HEK293 (cell line): ENCODE data around the gene GPR158.
A peak's percentile ranks its signal among the peaks of the same experiment; 100 is the strongest.

Experiments
- CTCF ChIA-PET: fragments of 350-600 bp; formaldehyde crosslinking; extraction: SDS; loops from one replicate; lab custom pipeline; 2021; ENCODE audit warnings: antibody characterized with exemption; lab: Yijun Ruan, JAX
- POLR2A ChIA-PET: fragments of 300-600 bp; formaldehyde crosslinking; extraction: SDS; loops from one replicate; lab custom pipeline; 2020; ENCODE audit warnings: antibody characterized with exemption, inconsistent platforms; lab: Yijun Ruan, JAX
- H3K27ac ChIP-seq: fragments of 200-500 bp; sonication (Bioruptor generic); 2 replicates; pipeline ENCODE4 v1.5.1; 2014; ENCODE audit warnings: low read depth, low read length, control low read depth, inconsistent platforms; ENCODE audit errors: extremely low read depth
- H3K36me3 ChIP-seq, 2 experiments: fragments of 200-500 bp in 1 of 2; sonication (Bioruptor generic) in 1 of 2; 1 replicate in 1 of 2; 2 replicates in 1 of 2; pipeline ENCODE4 v1.5.1; 2014 to 2017; ENCODE audit warnings: inconsistent platforms in 2 of 2, low read length in 2 of 2; ENCODE audit not compliant: control insufficient read depth in 2 of 2, insufficient read depth in 1 of 2
- H3K4me1 ChIP-seq: fragments of 200-500 bp; sonication (Bioruptor generic); 2 replicates; pipeline ENCODE4 v1.5.1; 2014; ENCODE audit warnings: mild to moderate bottlenecking, low read length, inconsistent platforms; ENCODE audit not compliant: control insufficient read depth, insufficient read depth
- H3K4me3 ChIP-seq: 2 replicates; pipeline ENCODE4 v1.5.1; 2011; ENCODE audit warnings: low read depth, mild to moderate bottlenecking, control low read depth, low read length, moderate library complexity
- H3K9me3 ChIP-seq: fragments of 200-500 bp; sonication (Bioruptor generic); 2 replicates; pipeline ENCODE4 v1.5.1; 2014; ENCODE audit warnings: low read depth, low read length, inconsistent platforms; ENCODE audit not compliant: control insufficient read depth, insufficient read depth
- EGR2 ChIP-seq: fragments of 450-650 bp; formaldehyde crosslinking; IDR thresholded peaks from 2 replicates; pipeline ENCODE4 v1.5.1; 2016; ENCODE audit warnings: low read depth, missing biosample characterization, missing genetic modification characterization
- KLF16 ChIP-seq: fragments of 450-650 bp; formaldehyde crosslinking; IDR thresholded peaks from 2 replicates; pipeline ENCODE4 v1.5.1; 2017; ENCODE audit warnings: missing biosample characterization, missing genetic modification characterization
- OSR2 ChIP-seq: fragments of 450-650 bp; formaldehyde crosslinking; IDR thresholded peaks from 2 replicates; pipeline ENCODE4 v1.5.1; 2016; ENCODE audit warnings: missing biosample characterization, missing genetic modification characterization
- PRDM1 ChIP-seq: fragments of 450-650 bp; formaldehyde crosslinking; IDR thresholded peaks from 2 replicates; pipeline ENCODE4; 2016; ENCODE audit warnings: missing biosample characterization, missing genetic modification characterization
- SCRT1 ChIP-seq: fragments of 450-650 bp; formaldehyde crosslinking; IDR thresholded peaks from 2 replicates; pipeline ENCODE4 v1.5.1; 2016; ENCODE audit warnings: missing biosample characterization, missing genetic modification characterization, borderline replicate concordance
- WT1 ChIP-seq: fragments of 450-650 bp; formaldehyde crosslinking; IDR thresholded peaks from 2 replicates; pipeline ENCODE4 v1.5.1; 2016; ENCODE audit warnings: missing biosample characterization, missing genetic modification characterization
- ZFHX2 ChIP-seq: fragments of 450-650 bp; formaldehyde crosslinking; conservative IDR thresholded peaks from 2 replicates; pipeline ENCODE4 v1.5.1; 2016; ENCODE audit warnings: missing biosample characterization, missing genetic modification characterization
- ZNF239 ChIP-seq: fragments of 450-650 bp; formaldehyde crosslinking; IDR thresholded peaks from 2 replicates; pipeline ENCODE4 v1.5.1; 2016; ENCODE audit warnings: missing biosample characterization, missing genetic modification characterization
- ZNF302 ChIP-seq: fragments of 450-650 bp; formaldehyde crosslinking; IDR thresholded peaks from 2 replicates; pipeline ENCODE4 v1.5.1; 2016; ENCODE audit warnings: missing biosample characterization, missing genetic modification characterization, low read depth
- ZNF354C ChIP-seq: fragments of 450-650 bp; formaldehyde crosslinking; IDR thresholded peaks from 2 replicates; pipeline ENCODE4 v1.5.1; 2016; ENCODE audit warnings: missing biosample characterization, missing genetic modification characterization, low read depth, borderline replicate concordance
- ZNF366 ChIP-seq: fragments of 450-650 bp; formaldehyde crosslinking; conservative IDR thresholded peaks from 2 replicates; pipeline ENCODE4 v1.5.1; 2016; ENCODE audit warnings: missing biosample characterization, missing genetic modification characterization
- ZNF433 ChIP-seq: fragments of 450-650 bp; formaldehyde crosslinking; IDR thresholded peaks from 2 replicates; pipeline ENCODE4 v1.5.1; 2016; ENCODE audit warnings: missing biosample characterization, missing genetic modification characterization, low read depth
- ZNF530 ChIP-seq: fragments of 450-650 bp; formaldehyde crosslinking; IDR thresholded peaks from 2 replicates; pipeline ENCODE4 v1.5.1; 2016; ENCODE audit warnings: low read depth, missing biosample characterization, missing genetic modification characterization
- ZNF610 ChIP-seq: fragments of 450-650 bp; formaldehyde crosslinking; IDR thresholded peaks from 2 replicates; pipeline ENCODE4 v1.5.1; 2016; ENCODE audit warnings: missing biosample characterization, missing genetic modification characterization, borderline replicate concordance
- ZNF660 ChIP-seq: fragments of 450-650 bp; IDR thresholded peaks from 2 replicates; pipeline ENCODE4 v1.5.1; 2018; ENCODE audit warnings: missing biosample characterization, mild to moderate bottlenecking, missing genetic modification characterization
- ZNF747 ChIP-seq: fragments of 450-650 bp; formaldehyde crosslinking; IDR thresholded peaks from 2 replicates; pipeline ENCODE4 v1.5.1; 2016; ENCODE audit warnings: missing biosample characterization, missing genetic modification characterization
- ZNF776 ChIP-seq: fragments of 450-650 bp; formaldehyde crosslinking; IDR thresholded peaks from 2 replicates; pipeline ENCODE4 v1.5.0; 2017; ENCODE audit warnings: missing biosample characterization, missing genetic modification characterization, borderline replicate concordance
- ZSCAN16 ChIP-seq: fragments of 450-650 bp; formaldehyde crosslinking; IDR thresholded peaks from 2 replicates; pipeline ENCODE4 v1.5.1; 2016; ENCODE audit warnings: missing biosample characterization, missing genetic modification characterization
- ZSCAN23 ChIP-seq: fragments of 450-650 bp; formaldehyde crosslinking; IDR thresholded peaks from 2 replicates; pipeline ENCODE4 v1.5.1; 2016; ENCODE audit warnings: missing biosample characterization, missing genetic modification characterization
- TF ChIP-seq, protein P1 (sequence below): fragments of 450-650 bp; formaldehyde crosslinking; IDR thresholded peaks from 2 replicates; pipeline ENCODE4 v1.5.1; 2016; ENCODE audit warnings: missing biosample characterization, missing genetic modification characterization, borderline replicate concordance
- TF ChIP-seq, protein P2 (sequence below): fragments of 450-650 bp; formaldehyde crosslinking; IDR thresholded peaks from 2 replicates; pipeline ENCODE4 v1.5.1; 2016; ENCODE audit warnings: missing biosample characterization, missing genetic modification characterization
- TF ChIP-seq, protein P3 (sequence below): fragments of 450-650 bp; formaldehyde crosslinking; IDR thresholded peaks from 2 replicates; pipeline ENCODE4 v1.5.1; 2017; ENCODE audit warnings: missing biosample characterization, missing genetic modification characterization

GPR158 gene

DNA sequence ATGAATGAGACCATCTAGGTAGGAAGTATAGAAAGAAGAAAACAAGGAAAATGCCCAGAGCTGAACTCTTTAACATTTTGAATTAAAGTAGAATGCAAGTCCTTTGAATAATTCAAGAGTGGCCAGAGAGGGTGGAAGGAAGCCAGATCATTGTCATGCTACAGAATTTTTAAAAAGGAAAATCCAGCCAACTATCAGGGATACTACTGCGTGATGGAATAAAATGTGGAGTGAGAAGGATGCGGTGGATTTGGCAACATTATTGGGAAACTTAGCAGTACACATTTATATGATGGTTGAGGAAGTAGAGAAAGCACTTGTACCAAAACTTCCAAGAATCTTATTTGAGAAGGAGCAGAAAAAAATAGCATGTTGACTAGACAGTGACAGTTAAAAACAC lies 261.6 kb downstream of the GPR158 start (continued):
- no peak for TF ChIP-seq ZNF354C
- TF ChIP-seq ZNF660 (tag by site-specific recombination) = no peak

DNA sequence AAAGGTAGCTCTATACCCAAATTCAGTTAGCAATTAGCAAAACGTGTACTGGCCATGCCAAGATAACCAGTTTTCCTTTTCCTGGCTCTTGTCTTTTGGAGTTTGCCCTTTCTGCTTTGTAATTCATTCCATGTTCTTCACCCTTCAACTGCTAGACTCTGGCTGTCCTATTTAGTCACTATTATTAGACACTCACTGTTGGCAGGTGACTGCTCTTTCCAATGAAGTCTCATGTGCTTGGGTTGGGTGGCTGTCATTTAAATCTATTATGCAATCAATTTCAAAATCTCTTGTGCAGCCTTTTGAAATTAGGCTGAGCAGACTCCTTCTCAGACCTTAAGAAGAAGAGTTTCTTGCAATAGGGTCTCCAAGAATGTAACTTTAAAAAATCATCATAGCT lies 266.5 kb downstream of the GPR158 start:
- ChIA-PET POLR2A (no interaction called here), CTCF (interaction anchor here (0.6 kb wide), 1 partner anchor 221 kb away, joined by 3 read pairs; no protein-coding TSS in a partner anchor)
- Histone ChIP-seq H3K9me3 (no peaks in the 10 kb centered on the region), H3K4me3 (no peak overlapping the region), H3K4me1 (no peaks in the 10 kb centered on the region), H3K36me3 (no peaks in the 10 kb centered on the region), H3K27ac (no peak overlapping the region)
- TF ChIP-seq, protein P1, sequence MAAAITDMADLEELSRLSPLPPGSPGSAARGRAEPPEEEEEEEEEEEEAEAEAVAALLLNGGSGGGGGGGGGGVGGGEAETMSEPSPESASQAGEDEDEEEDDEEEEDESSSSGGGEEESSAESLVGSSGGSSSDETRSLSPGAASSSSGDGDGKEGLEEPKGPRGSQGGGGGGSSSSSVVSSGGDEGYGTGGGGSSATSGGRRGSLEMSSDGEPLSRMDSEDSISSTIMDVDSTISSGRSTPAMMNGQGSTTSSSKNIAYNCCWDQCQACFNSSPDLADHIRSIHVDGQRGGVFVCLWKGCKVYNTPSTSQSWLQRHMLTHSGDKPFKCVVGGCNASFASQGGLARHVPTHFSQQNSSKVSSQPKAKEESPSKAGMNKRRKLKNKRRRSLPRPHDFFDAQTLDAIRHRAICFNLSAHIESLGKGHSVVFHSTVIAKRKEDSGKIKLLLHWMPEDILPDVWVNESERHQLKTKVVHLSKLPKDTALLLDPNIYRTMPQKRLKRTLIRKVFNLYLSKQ (tag by site-specific recombination) = no peak
- TF ChIP-seq ZNF747 = no peak
- no peak for TF ChIP-seq KLF16 (tag by site-specific recombination)
- no peak for TF ChIP-seq ZNF776 (tag by site-specific recombination)
- TF ChIP-seq ZNF433 (tag by site-specific recombination) = no peak

DNA sequence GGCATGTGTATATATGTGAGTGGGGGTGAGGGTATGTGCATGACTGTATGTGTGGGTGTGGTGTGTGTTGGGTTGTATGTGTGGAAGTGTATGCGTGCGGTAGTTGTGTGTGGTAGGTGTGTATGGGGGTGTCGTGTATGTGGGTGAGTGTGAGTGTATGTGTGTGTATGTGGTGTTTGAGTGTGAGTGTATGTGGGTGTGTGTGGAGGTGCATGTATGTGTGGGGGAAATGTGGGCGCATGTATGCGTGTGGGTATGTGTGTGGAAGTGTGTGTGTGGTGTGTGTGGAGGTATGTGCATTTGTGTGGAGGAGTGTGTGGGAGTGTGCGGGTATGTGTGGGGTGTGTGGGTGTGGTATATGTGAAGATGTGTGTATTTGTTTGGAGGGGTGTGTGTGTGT lies 269.5 kb downstream of the GPR158 start:
- ChIA-PET CTCF (no interaction called here), POLR2A (no interaction called here)
- Histone ChIP-seq H3K4me3 (no peak overlapping the region), H3K27ac (no peak overlapping the region), H3K4me1 (no peaks in the 10 kb centered on the region), H3K9me3 (no peaks in the 10 kb centered on the region), H3K36me3 (no peaks in the 10 kb centered on the region)
- TF ChIP-seq ZFHX2 (tag by site-specific recombination) (peak; percentile 99), ZNF302 (tag by site-specific recombination) (0 out of 2 replicates have a peak, but pooled peaks have one; percentile 6), ZNF610 (tag by site-specific recombination) (no peak), PRDM1 (tag by site-specific recombination) (no peak), OSR2 (tag by site-specific recombination) (no peak), EGR2 (tag by site-specific recombination) (peak; percentile 99), ZNF239 (tag by site-specific recombination) (peak; percentile 42; the same call in 1 of the 2 replicates)
- TF ChIP-seq, protein P1 (tag by site-specific recombination) = no peak

DNA sequence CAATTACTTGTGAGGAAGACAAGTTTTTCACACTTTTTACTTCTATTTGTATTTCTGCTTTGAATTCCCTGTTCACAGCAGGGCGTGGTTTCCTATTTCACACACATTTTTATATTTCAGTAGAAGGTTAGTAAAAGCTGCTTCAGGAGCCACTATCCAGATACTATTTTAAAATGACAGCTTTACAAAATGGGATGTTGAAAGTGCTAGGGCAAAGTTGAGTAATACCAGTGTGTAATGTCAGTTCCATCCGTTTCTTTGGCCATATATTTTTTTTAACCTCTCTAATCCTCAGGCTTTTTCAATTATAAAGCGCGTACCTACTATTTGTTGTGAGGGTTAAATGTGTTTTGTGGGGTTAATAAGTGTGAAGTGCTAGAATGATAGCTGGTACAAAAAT lies 276.6 kb downstream of the GPR158 start:
- POLR2A ChIA-PET = no interaction called here
- Histone ChIP-seq H3K27ac (no peak overlapping the region), H3K4me3 (no peak overlapping the region), H3K9me3 (no peaks in the 10 kb centered on the region), H3K4me1 (no peaks in the 10 kb centered on the region), H3K36me3 (no peaks in the 10 kb centered on the region)
- CTCF ChIA-PET = no interaction called here
- TF ChIP-seq, protein P2, sequence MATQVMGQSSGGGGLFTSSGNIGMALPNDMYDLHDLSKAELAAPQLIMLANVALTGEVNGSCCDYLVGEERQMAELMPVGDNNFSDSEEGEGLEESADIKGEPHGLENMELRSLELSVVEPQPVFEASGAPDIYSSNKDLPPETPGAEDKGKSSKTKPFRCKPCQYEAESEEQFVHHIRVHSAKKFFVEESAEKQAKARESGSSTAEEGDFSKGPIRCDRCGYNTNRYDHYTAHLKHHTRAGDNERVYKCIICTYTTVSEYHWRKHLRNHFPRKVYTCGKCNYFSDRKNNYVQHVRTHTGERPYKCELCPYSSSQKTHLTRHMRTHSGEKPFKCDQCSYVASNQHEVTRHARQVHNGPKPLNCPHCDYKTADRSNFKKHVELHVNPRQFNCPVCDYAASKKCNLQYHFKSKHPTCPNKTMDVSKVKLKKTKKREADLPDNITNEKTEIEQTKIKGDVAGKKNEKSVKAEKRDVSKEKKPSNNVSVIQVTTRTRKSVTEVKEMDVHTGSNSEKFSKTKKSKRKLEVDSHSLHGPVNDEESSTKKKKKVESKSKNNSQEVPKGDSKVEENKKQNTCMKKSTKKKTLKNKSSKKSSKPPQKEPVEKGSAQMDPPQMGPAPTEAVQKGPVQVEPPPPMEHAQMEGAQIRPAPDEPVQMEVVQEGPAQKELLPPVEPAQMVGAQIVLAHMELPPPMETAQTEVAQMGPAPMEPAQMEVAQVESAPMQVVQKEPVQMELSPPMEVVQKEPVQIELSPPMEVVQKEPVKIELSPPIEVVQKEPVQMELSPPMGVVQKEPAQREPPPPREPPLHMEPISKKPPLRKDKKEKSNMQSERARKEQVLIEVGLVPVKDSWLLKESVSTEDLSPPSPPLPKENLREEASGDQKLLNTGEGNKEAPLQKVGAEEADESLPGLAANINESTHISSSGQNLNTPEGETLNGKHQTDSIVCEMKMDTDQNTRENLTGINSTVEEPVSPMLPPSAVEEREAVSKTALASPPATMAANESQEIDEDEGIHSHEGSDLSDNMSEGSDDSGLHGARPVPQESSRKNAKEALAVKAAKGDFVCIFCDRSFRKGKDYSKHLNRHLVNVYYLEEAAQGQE (tag by site-specific recombination) = no peak
- TF ChIP-seq EGR2 (tag by site-specific recombination) = no peak
- TF ChIP-seq WT1 = no peak
- TF ChIP-seq ZSCAN23 (tag by site-specific recombination) = no peak
- TF ChIP-seq, protein P3, sequence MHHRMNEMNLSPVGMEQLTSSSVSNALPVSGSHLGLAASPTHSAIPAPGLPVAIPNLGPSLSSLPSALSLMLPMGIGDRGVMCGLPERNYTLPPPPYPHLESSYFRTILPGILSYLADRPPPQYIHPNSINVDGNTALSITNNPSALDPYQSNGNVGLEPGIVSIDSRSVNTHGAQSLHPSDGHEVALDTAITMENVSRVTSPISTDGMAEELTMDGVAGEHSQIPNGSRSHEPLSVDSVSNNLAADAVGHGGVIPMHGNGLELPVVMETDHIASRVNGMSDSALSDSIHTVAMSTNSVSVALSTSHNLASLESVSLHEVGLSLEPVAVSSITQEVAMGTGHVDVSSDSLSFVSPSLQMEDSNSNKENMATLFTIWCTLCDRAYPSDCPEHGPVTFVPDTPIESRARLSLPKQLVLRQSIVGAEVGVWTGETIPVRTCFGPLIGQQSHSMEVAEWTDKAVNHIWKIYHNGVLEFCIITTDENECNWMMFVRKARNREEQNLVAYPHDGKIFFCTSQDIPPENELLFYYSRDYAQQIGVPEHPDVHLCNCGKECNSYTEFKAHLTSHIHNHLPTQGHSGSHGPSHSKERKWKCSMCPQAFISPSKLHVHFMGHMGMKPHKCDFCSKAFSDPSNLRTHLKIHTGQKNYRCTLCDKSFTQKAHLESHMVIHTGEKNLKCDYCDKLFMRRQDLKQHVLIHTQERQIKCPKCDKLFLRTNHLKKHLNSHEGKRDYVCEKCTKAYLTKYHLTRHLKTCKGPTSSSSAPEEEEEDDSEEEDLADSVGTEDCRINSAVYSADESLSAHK (tag by site-specific recombination) = no peak
- TF ChIP-seq ZNF530 (tag by site-specific recombination) = no peak
- TF ChIP-seq SCRT1 (tag by site-specific recombination) = no peak
- no peak for TF ChIP-seq ZNF366
- no peak for TF ChIP-seq ZSCAN16 (tag by site-specific recombination)
